ENCODE measurements around the gene DNAH2.

DNA sequence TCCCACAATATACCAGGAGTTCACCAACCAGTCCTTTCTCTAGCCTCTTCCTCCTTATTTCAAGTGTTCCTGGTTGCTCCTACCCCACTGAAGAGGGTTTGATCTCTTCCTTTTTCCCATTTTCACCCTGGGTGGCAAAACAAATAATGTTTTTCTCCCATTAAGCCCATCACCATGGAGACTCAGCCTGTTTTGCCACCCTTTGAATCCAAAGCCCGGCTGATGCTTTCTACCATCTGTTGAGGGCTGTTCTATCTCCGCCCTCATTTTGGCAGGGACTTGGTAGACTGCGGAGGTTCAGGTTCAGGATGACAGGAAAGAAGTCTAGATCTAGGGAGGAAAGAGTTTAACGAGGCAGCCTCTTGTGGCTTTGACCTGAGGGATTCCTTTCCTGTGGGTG is 2.6 kb downstream of the DNAH2 start:
- TF ChIP-seq POLR2A (IDR thresholded peaks at IDR 0.05; ENCODE audit: low read depth, low read length) (no peak), SPI1 (IDR thresholded peaks at IDR 0.05; ENCODE audit: low read depth, low read length) (no peak), POLR2AphosphoS5 (IDR thresholded peaks at IDR 0.05; ENCODE audit: low read depth, low read length) (no peak), POU2F2 (IDR thresholded peaks at IDR 0.05; ENCODE audit: low read depth, low read length) (no peak)
